H1 (cell line): ENCODE measurements around the gene LRRC43. TPM values are rescaled to one million over a fixed set of nuclear protein-coding genes. Genes with fewer than 3 reads are reported as not detected.

Source experiments
- CTCF ChIA-PET: fragments of 300-600 bp; sonication (Branson Sonifier 250); formaldehyde crosslinking; loops from one replicate; lab custom pipeline; 2021; ENCODE audit not compliant: partially characterized antibody; lab: Charles Lee
- POLR2A ChIA-PET: fragments of 300-600 bp; sonication (Branson Sonifier 250); formaldehyde crosslinking; loops from one replicate; lab custom pipeline; 2021; ENCODE audit warnings: inconsistent platforms; ENCODE audit not compliant: partially characterized antibody; lab: Charles Lee
- DNase-seq, 2 experiments: peaks; one replicate each; pipeline versions ENCODE4 v3.0.0 to v3.0.0-alpha.2; 2010 to 2022; ENCODE audit warnings: low spot score in 2 of 2, low read depth in 1 of 2, mixed read lengths in 1 of 2
- FAIRE-seq: peaks from 2 replicates; lab custom pipeline; 2011; peaks lifted over from hg19 to GRCh38; lab: Jason Lieb, UNC
- H2AFZ ChIP-seq: 2 replicates; pipeline ENCODE4 v1.8.1; 2012; ENCODE audit warnings: low read length, inconsistent platforms
- H2AK5ac ChIP-seq: 2 replicates; pipeline ENCODE4 v1.6.1; 2013; ENCODE audit warnings: low read depth, low read length
- H2BK120ac ChIP-seq: replicated peaks from 2 replicates; pipeline ENCODE3; 2013; ENCODE audit warnings: low read depth, low read length, inconsistent platforms
- H2BK12ac ChIP-seq: 2 replicates; pipeline ENCODE4 v1.6.1; 2013; ENCODE audit warnings: low read depth, low read length
- H2BK15ac ChIP-seq: 2 replicates; pipeline ENCODE4 v1.6.1; 2013; ENCODE audit warnings: low read length
- H2BK20ac ChIP-seq: 2 replicates; pipeline ENCODE4 v1.6.1; 2013; ENCODE audit warnings: low read length
- H2BK5ac ChIP-seq: 2 replicates; pipeline ENCODE4 v1.6.1; 2013; ENCODE audit warnings: low read depth, low read length
- H3K14ac ChIP-seq: 2 replicates; pipeline ENCODE4 v1.6.1; 2013; ENCODE audit warnings: inconsistent platforms; ENCODE audit not compliant: insufficient read length
- H3K18ac ChIP-seq: 2 replicates; pipeline ENCODE4 v1.6.1; 2013; ENCODE audit warnings: low read length; ENCODE audit errors: extremely low read depth
- H3K23ac ChIP-seq: 2 replicates; pipeline ENCODE4 v1.6.1; 2013; ENCODE audit warnings: inconsistent platforms; ENCODE audit not compliant: insufficient read length
- H3K23me2 ChIP-seq: 2 replicates; pipeline ENCODE4 v1.6.1; 2013; ENCODE audit warnings: low read depth, low read length
- H3K27ac ChIP-seq: 2 replicates; pipeline ENCODE4 v1.6.1; 2011; ENCODE audit warnings: low read depth, low read length, inconsistent platforms
- H3K27me3 ChIP-seq, 4 experiments: replicated peaks in 1 of 4; 1 replicate in 1 of 4; 2 replicates in 3 of 4; pipeline versions ENCODE4 v1.6.1 to v1.8.1; 2011 to 2013; ENCODE audit warnings: low read length in 3 of 4, mild to moderate bottlenecking in 3 of 4, inconsistent platforms in 2 of 4, mixed read lengths in 2 of 4, moderate library complexity in 1 of 4; ENCODE audit not compliant: control insufficient read depth in 3 of 4, insufficient read depth in 3 of 4; ENCODE audit errors: extremely low read depth in 1 of 4
- H3K36me3 ChIP-seq, 4 experiments: 2 replicates each; pipeline versions ENCODE4 v1.6.1 to v1.8.1; 2011 to 2013; ENCODE audit warnings: mild to moderate bottlenecking in 4 of 4, low read length in 3 of 4, moderate library complexity in 2 of 4, control low read depth in 1 of 4, inconsistent platforms in 1 of 4; ENCODE audit not compliant: insufficient read depth in 4 of 4, control insufficient read depth in 2 of 4
- H3K4ac ChIP-seq: replicated peaks from 2 replicates; pipeline ENCODE3; 2013; ENCODE audit warnings: low read length, low read depth, mixed read lengths, inconsistent platforms; ENCODE audit not compliant: insufficient read length
- H3K4me1 ChIP-seq, 4 experiments: replicated peaks in 1 of 4; 1 replicate in 1 of 4; 2 replicates in 3 of 4; pipeline versions ENCODE4 v1.6.1 to v1.8.1; 2011 to 2013; ENCODE audit warnings: low read length in 3 of 4, inconsistent platforms in 2 of 4, mixed read lengths in 1 of 4; ENCODE audit not compliant: insufficient read depth in 4 of 4, control insufficient read depth in 3 of 4
- H3K4me2 ChIP-seq, 2 experiments: 2 replicates each; pipeline versions ENCODE4 v1.6.1 to v1.8.1; 2011 to 2013; ENCODE audit warnings: low read depth in 2 of 2, low read length in 2 of 2, control low read depth in 1 of 2, inconsistent platforms in 1 of 2, mild to moderate bottlenecking in 1 of 2; ENCODE audit not compliant: insufficient read depth in 1 of 2
- H3K4me3 ChIP-seq, 4 experiments: fragments of 200-600, 300-600 bp in 1 of 4; sonication (generic), shearing (Covaris generic), sonication (Bioruptor Twin) in 1 of 4; 2 replicates each; pipeline versions ENCODE4 v1.5.1 to v1.8.1; 2011 to 2016; ENCODE audit warnings: low read length in 4 of 4, low read depth in 3 of 4, control low read depth in 2 of 4, inconsistent platforms in 2 of 4, mild to moderate bottlenecking in 2 of 4, mixed read lengths in 1 of 4, moderate library complexity in 1 of 4; ENCODE audit not compliant: insufficient read depth in 2 of 4; ENCODE audit errors: extremely low read depth in 1 of 4
- H3K56ac ChIP-seq: replicated peaks from 2 replicates; pipeline ENCODE3; 2013; ENCODE audit warnings: low read depth, mild to moderate bottlenecking, mixed read lengths, low read length, inconsistent platforms; ENCODE audit not compliant: insufficient read length
- H3K79me1 ChIP-seq: 2 replicates; pipeline ENCODE4 v1.6.1; 2013; ENCODE audit warnings: low read depth, low read length, control low read depth
- H3K79me2 ChIP-seq, 2 experiments: 2 replicates each; pipeline versions ENCODE4 v1.6.1 to v1.8.1; 2012 to 2013; ENCODE audit warnings: low read length in 2 of 2, mild to moderate bottlenecking in 2 of 2, inconsistent platforms in 1 of 2; ENCODE audit not compliant: insufficient read depth in 2 of 2, control insufficient read depth in 1 of 2
- H3K9ac ChIP-seq, 4 experiments: replicated peaks in 1 of 4; 1 replicate in 1 of 4; 2 replicates in 3 of 4; pipeline versions ENCODE4 v1.6.1 to v1.8.1; 2011 to 2013; ENCODE audit warnings: low read depth in 3 of 4, low read length in 3 of 4, control low read depth in 2 of 4, mild to moderate bottlenecking in 2 of 4, moderate library complexity in 2 of 4, inconsistent platforms in 1 of 4; ENCODE audit errors: extremely low read depth in 1 of 4
- H3K9me3 ChIP-seq, 2 experiments: 2 replicates each; pipeline versions ENCODE4 v1.6.1 to v1.8.1; 2012 to 2013; ENCODE audit warnings: mild to moderate bottlenecking in 2 of 2, moderate library complexity in 2 of 2, control low read depth in 1 of 2, inconsistent platforms in 1 of 2, low read depth in 1 of 2, low read length in 1 of 2, mixed read lengths in 1 of 2; ENCODE audit not compliant: insufficient read depth in 2 of 2
- H4K20me1 ChIP-seq, 2 experiments: replicated peaks in 1 of 2; 2 replicates each; pipeline versions ENCODE3 to v1.8.1; 2011 to 2013; ENCODE audit warnings: inconsistent platforms in 2 of 2, low read length in 2 of 2, mild to moderate bottlenecking in 1 of 2; ENCODE audit not compliant: insufficient read depth in 2 of 2, control insufficient read depth in 1 of 2
- H4K5ac ChIP-seq: 2 replicates; pipeline ENCODE4 v1.6.1; 2013; ENCODE audit warnings: low read length, low read depth, mixed read lengths, inconsistent platforms; ENCODE audit not compliant: insufficient read length
- H4K8ac ChIP-seq: 2 replicates; pipeline ENCODE4 v1.8.0; 2013; ENCODE audit warnings: mild to moderate bottlenecking, moderate library complexity, low read length, inconsistent platforms; ENCODE audit not compliant: insufficient read depth; ENCODE audit errors: extremely low read depth
- H4K91ac ChIP-seq: replicated peaks from 2 replicates; pipeline ENCODE3; 2013; ENCODE audit warnings: low read length, mixed read lengths, inconsistent platforms; ENCODE audit not compliant: insufficient read length
- BACH1 ChIP-seq: IDR thresholded peaks from 2 replicates; pipeline ENCODE4 v1.6.1; 2012; ENCODE audit warnings: low read length, improper control_type of control experiment
- CBX5 ChIP-seq: fragments of 300-800, 300-1000 bp; sonication (generic); IDR thresholded peaks from 2 replicates; pipeline ENCODE4 v1.7.1; 2016; ENCODE audit warnings: antibody characterized with exemption, low read length, low read depth
- CHD1 ChIP-seq: IDR thresholded peaks from 2 replicates; pipeline ENCODE4 v1.6.1; 2012; ENCODE audit warnings: low read depth, low read length, improper control_type of control experiment
- CREB1 ChIP-seq: IDR thresholded peaks from 2 replicates; pipeline ENCODE4 v1.6.1; 2012; ENCODE audit warnings: inconsistent platforms
- CTCF ChIP-seq, 3 experiments: IDR thresholded peaks; 1 replicate in 2 of 3; 2 replicates in 1 of 3; pipeline versions ENCODE4 v1.5.1 to v1.6.1; 2011; ENCODE audit warnings: low read length in 3 of 3, mild to moderate bottlenecking in 3 of 3, inconsistent platforms in 2 of 3, low read depth in 1 of 3, moderate library complexity in 1 of 3; ENCODE audit not compliant: insufficient read depth in 1 of 3; ENCODE audit errors: control extremely low read depth in 1 of 3
- GTF2F1 ChIP-seq: IDR thresholded peaks from 2 replicates; pipeline ENCODE4 v1.6.1; 2012; ENCODE audit warnings: low read depth, low read length, improper control_type of control experiment, borderline replicate concordance
- SIRT6 ChIP-seq: IDR thresholded peaks from one replicate; pipeline ENCODE4 v1.7.1; 2012; ENCODE audit warnings: low read length, inconsistent platforms
- SP2 ChIP-seq: IDR thresholded peaks from 2 replicates; pipeline ENCODE4 v1.6.1; 2012; ENCODE audit warnings: mild to moderate bottlenecking, low read length, inconsistent platforms
- TEAD4 ChIP-seq: IDR thresholded peaks from 2 replicates; pipeline ENCODE4 v1.6.1; 2012; ENCODE audit warnings: low read depth, low read length, inconsistent platforms, mixed read lengths
- ZNF274 ChIP-seq: IDR thresholded peaks from 2 replicates; pipeline ENCODE4 v1.7.0; 2012; ENCODE audit warnings: low read length, borderline replicate concordance; ENCODE audit errors: extremely low read depth
- WGBS, 2 experiments: shearing (Covaris generic) in 1 of 2; methylation state at CpG; one replicate each; pipeline versions ENCODE4 v1.1.6 to v1.1.7; 2013 to 2015; ENCODE audit warnings: low lambda C conversion rate in 2 of 2, mixed read lengths in 2 of 2, inconsistent platforms in 1 of 2, low coverage in 1 of 2, missing lambda C conversion rate in 1 of 2; ENCODE audit not compliant: insufficient replicate concordance in 2 of 2, insufficient coverage in 1 of 2, insufficient read length in 1 of 2; ENCODE audit errors: extremely low coverage in 1 of 2, missing lambda C conversion rate in 1 of 2; 5-methylcytosine and 5-hydroxymethylcytosine counted together
- polyA plus RNA-seq, 7 experiments: library from polyadenylated mRNA; depleted of rRNA in 3 of 7; stranded (reverse) in 5 of 7; unstranded in 2 of 7; fragments of >200 nt in 5 of 7; fragments of 200-250 nt in 2 of 7; gene quantifications; 1 replicate in 5 of 7; 2 replicates in 1 of 7; 4 replicates in 1 of 7; pipeline versions ENCODE4 v1.2.1 to v1.2.3, GENCODE V29; 2011 to 2013; ENCODE audit warnings: missing spikeins in 2 of 7, mixed read lengths in 2 of 7
- total RNA-seq: library from RNA; stranded (reverse); fragmentation: NEBNext Ultra II Directional; extraction: Animal tissue kit (Norgen Biotek cat#: 25700); gene quantifications from 2 replicates; pipeline ENCODE4 v1.2.1, GENCODE V29; 2021

The LRRC43 gene
- total and polyA plus RNA-seq, 2 of the 8 experiments (the other 6 are each of a cell fraction or from before 2014, with no cell fraction given): 0.35 to 0.44 TPM

- Histone ChIP-seq H2BK5ac (no peak overlapping the region), H2AK5ac (no peak overlapping the region), H3K9ac (no peak overlapping the region), H3K18ac (no peak overlapping the region), H2BK12ac (no peak overlapping the region), H3K23me2 (no peaks in the 10 kb centered on the region), H3K4me1 (peaks cover 0 to 5% (median 0%) of the 10 kb centered on the region in 4 experiments; a peak in 1 of 7 replicates), H3K23ac (no peak overlapping the region), H3K9me3 (peaks cover 11% of the 10 kb centered on the region in 2 experiments), H3K14ac (no peak overlapping the region), H3K27me3 (no peaks in the 10 kb centered on the region), H2BK15ac (no peak overlapping the region), H4K91ac (no peak overlapping the region), H3K79me1 (no peaks in the 10 kb centered on the region), H3K4me3 (no peak overlapping the region), H4K8ac (no peak overlapping the region), H4K20me1 (no peaks in the 10 kb centered on the region), H2BK20ac (no peak overlapping the region), H3K4me2 (no peak overlapping the region), H3K4ac (no peak overlapping the region), H2BK120ac (no peak overlapping the region), H4K5ac (no peak overlapping the region), H3K36me3 (peaks cover 0 to 7% (median 3%) of the 10 kb centered on the region in 4 experiments; a peak in 6 of 8 replicates), H3K27ac (no peak overlapping the region), H3K56ac (no peak overlapping the region), H2AFZ (no peak overlapping the region), H3K79me2 (no peaks in the 10 kb centered on the region)
- TF ChIP-seq CTCF (IDR thresholded peaks at IDR 0.05; ENCODE audit: control extremely low read depth in 1 of 3, insufficient read depth in 1 of 3, low read depth in 1 of 3, low read length in 3 of 3): no peak
- TF ChIP-seq CREB1: no peak
- no peak for TF ChIP-seq CBX5
- no peak for TF ChIP-seq SIRT6
- no peak for TF ChIP-seq SP2
- no peak for TF ChIP-seq BACH1
- TF ChIP-seq CHD1: no peak
- no peak for TF ChIP-seq TEAD4
- TF ChIP-seq ZNF274: no peak
- TF ChIP-seq GTF2F1: no peak
- 85% methylated on average over 20 of the region's 21 CpGs; no CpG with 5 or more reads in 1 of the 2 experiments for WGBS, 2 experiments
- FAIRE-seq (no peak), DNase-seq (no peak)
- ChIA-PET POLR2A (interaction anchor here (0.9 to 1.4 kb wide), 3 partner anchors 9 to 44 kb away, joined by 3 to 6 read pairs (median 4); no protein-coding TSS in a partner anchor), CTCF (interaction anchor here (0.6 to 4.1 kb wide), 7 partner anchors 10 to 309 kb away, joined by 3 to 18 read pairs (median 5); no protein-coding TSS in a partner anchor)
Measured at GRCh38 chr12:122147514-122148290, 35.2 kb upstream of the LRRC43 start.
